HG02763 (cell line): ENCODE measurements around the gene CCDC63.

Experiments
- ATAC-seq: cut with Tn5 transposase; IDR thresholded peaks from one replicate; pipeline ENCODE4 v1.9.1; 2021; ENCODE audit warnings: mild to moderate bottlenecking, moderate library complexity; ENCODE audit not compliant: unreplicated experiment

The CCDC63 gene

GRCh38 chr12:110920324-110920910, 73.6 kb downstream of the CCDC63 start, which contains the start of gene MYL2:
Gene MYL2 (minus strand): TSS chr12:110920579. CDS start chr12:110920529, 50 bp downstream.
- no peak for ATAC-seq

DNA sequence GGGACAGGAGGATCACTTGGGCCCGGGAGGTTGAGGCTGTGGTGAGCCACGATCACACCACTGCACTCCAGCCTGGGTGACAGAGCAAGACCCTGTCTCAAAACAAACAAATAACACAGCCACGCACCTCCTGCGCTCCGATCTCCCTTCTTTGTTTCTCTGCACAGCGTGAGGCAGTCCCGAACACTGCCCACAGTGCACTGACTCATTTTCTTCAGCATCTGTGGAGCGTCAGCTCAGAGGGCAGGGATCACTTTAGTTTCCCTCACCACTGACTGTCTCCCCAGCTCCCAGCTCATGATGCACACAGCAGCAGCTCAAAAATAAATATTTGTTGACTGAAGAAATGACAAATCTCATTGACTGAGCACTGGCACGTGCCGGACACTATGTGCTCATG, 74.5 kb downstream of the CCDC63 start:
- ATAC-seq = no peak

DNA sequence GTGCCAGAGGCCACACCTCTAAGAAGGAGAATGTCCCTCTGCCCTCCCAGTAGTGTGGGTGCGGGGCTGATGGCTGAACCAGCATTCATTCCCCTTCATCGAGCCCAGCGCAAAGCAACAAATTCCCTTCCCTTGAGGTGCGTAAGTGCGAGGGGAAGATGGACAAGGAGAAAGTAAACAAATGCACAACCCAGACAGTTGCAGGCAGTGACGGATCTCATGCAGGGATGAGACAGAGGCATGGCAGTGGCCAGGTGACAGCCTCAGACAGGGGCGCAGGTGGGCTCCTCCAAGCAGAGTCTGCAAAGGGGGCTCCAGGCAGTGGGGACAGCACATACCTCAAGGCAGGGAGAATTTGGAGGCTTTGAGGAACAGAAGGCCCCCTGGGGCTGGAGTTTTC, 75.9 kb downstream of the CCDC63 start:
- ATAC-seq = no peak

GRCh38 chr12:110923192-110923591, 76.4 kb downstream of the CCDC63 start:
- ATAC-seq = no peak

- no peak for ATAC-seq
Measured at GRCh38 chr12:110923692-110924334, 77.0 kb downstream of the CCDC63 start.

DNA sequence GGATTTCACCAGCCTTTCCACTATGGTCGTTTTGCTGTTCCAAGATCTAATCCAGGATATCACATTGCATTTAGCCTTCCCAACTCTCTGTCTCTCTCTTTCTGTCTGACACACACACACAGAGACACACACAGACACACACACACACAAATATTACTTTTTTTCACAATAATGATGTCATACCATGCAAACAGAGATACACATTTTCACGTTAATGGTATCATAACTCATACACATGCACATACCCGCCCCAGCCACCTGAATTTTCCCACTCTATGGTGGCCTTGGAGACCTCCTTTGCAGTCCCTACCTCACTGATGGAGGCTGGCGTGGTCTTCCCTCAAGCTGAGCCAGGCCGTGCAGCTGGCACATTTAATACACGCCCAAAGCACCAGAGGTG, 80.8 kb downstream of the CCDC63 start:
- ATAC-seq = no peak

DNA sequence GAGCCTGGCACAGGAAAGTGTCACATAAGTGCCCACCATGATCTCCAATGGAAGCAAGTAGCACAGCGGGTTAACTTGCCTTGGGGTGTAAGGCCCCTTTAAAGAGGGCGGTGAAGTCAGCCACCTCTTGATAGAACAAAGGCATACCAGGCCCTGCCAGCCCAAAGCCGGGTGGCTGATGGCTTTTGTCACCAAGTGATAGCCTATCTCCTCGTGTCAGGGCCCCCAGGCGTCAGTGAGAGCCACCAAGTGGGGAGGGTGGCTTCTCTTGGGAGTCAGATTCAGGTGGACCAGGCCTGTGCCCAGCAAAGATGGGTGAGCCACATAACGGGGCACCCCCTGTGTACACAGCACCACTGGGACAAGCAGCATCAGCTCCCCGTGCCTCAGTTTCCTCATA, 81.9 kb downstream of the CCDC63 start:
- ATAC-seq = no peak

- ATAC-seq = no peak
Measured at GRCh38 chr12:110929818-110930217, 83.0 kb downstream of the CCDC63 start.

- no peak for ATAC-seq
Measured at GRCh38 chr12:110930348-110931314, 83.8 kb downstream of the CCDC63 start.

DNA sequence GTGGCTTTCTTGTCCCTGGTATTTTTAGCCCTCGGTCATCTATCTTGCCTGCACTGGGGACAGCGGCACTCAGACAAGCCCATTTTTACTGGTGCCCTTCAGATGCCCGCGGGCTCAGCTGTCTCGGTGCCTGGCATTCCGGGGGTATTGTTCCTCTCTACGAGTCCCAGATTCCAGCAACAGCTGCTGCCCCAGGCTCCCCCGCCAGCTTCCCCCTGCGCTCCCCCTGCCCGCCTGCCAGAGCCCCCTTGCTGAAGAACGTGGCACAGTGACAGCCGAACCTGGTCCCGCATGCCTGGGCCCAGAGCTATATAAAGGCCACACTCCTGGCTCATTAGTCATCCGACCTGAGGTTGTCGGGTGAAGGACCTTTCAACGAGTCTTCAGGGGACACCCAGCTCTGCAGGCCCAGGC, 84.5 kb downstream of the CCDC63 start:
- no peak for ATAC-seq

GRCh38 chr12:110932046-110932445, 85.3 kb downstream of the CCDC63 start:
- ATAC-seq = no peak

- ATAC-seq = no peak
Measured at GRCh38 chr12:110933326-110933974, 86.7 kb downstream of the CCDC63 start.

- ATAC-seq = no peak
Measured at GRCh38 chr12:110934093-110934852, 87.5 kb downstream of the CCDC63 start.

DNA sequence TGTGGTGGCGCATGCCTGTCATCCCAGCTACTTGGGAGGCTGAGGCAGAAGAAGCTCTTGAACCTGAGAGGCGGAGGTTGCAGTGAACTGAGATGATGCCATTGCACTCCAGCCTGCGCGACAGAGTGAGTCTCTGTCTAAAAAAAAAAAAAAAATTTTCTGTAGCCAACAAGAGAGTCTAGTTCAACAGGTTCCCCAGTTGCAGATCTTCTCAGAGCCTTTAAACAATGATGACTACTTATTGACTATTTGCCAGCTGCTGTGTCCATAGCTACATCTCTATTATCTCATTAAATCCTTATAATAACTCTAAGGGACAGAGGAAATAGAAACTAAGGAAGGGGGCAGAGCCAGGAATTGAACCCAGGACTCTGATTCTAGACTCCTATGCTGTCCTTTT, 88.8 kb downstream of the CCDC63 start:
- no peak for ATAC-seq

- ATAC-seq = no peak
Measured at GRCh38 chr12:110936367-110937103, 89.7 kb downstream of the CCDC63 start.

GRCh38 chr12:110937104-110937641, 90.4 kb downstream of the CCDC63 start:
- ATAC-seq = no peak

GRCh38 chr12:110940296-110940695, 93.5 kb downstream of the CCDC63 start:
- ATAC-seq = no peak

DNA sequence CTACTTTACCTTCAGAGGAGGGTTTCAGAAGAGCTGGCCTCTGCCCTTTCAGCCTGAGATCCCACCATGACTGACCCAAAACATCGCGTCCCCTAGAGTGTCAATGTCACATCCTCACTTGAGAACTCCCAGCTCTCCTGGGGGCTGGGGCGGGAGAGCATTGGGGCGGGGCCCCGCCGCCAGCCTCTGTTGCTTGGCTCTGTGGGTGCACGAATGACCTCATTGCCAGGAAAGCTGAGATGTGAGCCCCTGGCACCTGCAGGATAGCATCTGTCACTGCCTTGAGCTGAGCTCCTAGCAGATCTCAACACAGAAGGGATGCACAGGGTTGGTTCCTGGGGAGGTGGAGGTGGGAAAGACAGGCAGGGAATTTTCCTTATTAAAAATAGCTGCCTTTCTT, 94.1 kb downstream of the CCDC63 start:
- no peak for ATAC-seq

- no peak for ATAC-seq
Measured at GRCh38 chr12:110941391-110941790, 94.6 kb downstream of the CCDC63 start.
